PFSK-1 (cell line): ENCODE data around the gene LSM4.

Experiments used
- FOXP2 ChIP-seq: optimal IDR thresholded peaks from 2 replicates; pipeline ENCODE3; 2011; ENCODE audit warnings: borderline replicate concordance, control low read depth, inconsistent platforms; ENCODE audit not compliant: insufficient read depth; ENCODE audit errors: extremely low read length, extremely low read depth
- POLR2AphosphoS5 ChIP-seq: IDR thresholded peaks from 2 replicates; pipeline ENCODE4 v1.6.1; 2012; ENCODE audit warnings: low read depth, mild to moderate bottlenecking, control low read depth, low read length, moderate library complexity
- REST ChIP-seq, 2 experiments: IDR thresholded peaks; 2 replicates each; pipeline versions ENCODE4 v1.6.1 to v1.8.0; 2011 to 2012; ENCODE audit warnings: low read depth in 2 of 2, low read length in 2 of 2, control low read depth in 1 of 2, inconsistent platforms in 1 of 2, mild to moderate bottlenecking in 1 of 2, moderate library complexity in 1 of 2; ENCODE audit not compliant: insufficient read depth in 1 of 2
- SIN3A ChIP-seq: IDR thresholded peaks from 2 replicates; pipeline ENCODE4 v1.6.1; 2012; ENCODE audit warnings: mild to moderate bottlenecking, low read length, moderate library complexity, borderline replicate concordance; ENCODE audit not compliant: insufficient read depth
- TAF1 ChIP-seq: IDR thresholded peaks from 2 replicates; pipeline ENCODE4 v1.6.1; 2012; ENCODE audit warnings: low read length, control low read depth, borderline replicate concordance; ENCODE audit not compliant: insufficient read depth

Gene LSM4

GRCh38 chr19:18363787-18364186 is 40.9 kb upstream of the LSM4 start:
- no peak for TF ChIP-seq SIN3A
- TF ChIP-seq FOXP2 = no peak
- no peak for TF ChIP-seq POLR2AphosphoS5
- no peak for TF ChIP-seq TAF1
- no peak for TF ChIP-seq REST (IDR thresholded peaks at IDR 0.05; ENCODE audit: insufficient read depth in 1 of 2, low read depth in 2 of 2, low read length in 2 of 2)

- TF ChIP-seq TAF1 (no peak), REST (IDR thresholded peaks at IDR 0.05; ENCODE audit: insufficient read depth in 1 of 2, low read depth in 2 of 2, low read length in 2 of 2) (no peak), FOXP2 (no peak), SIN3A (no peak), POLR2AphosphoS5 (no peak)
Observed at GRCh38 chr19:18362934-18363542, 40.2 kb upstream of the LSM4 start.

GRCh38 chr19:18361646-18362045 is 38.8 kb upstream of the LSM4 start:
- TF ChIP-seq REST (IDR thresholded peaks at IDR 0.05; ENCODE audit: insufficient read depth in 1 of 2, low read depth in 2 of 2, low read length in 2 of 2) (no peak), SIN3A (no peak), POLR2AphosphoS5 (no peak), FOXP2 (no peak), TAF1 (no peak)

- TF ChIP-seq REST (IDR thresholded peaks at IDR 0.05; ENCODE audit: insufficient read depth in 1 of 2, low read depth in 2 of 2, low read length in 2 of 2) (no peak), TAF1 (no peak), SIN3A (no peak), POLR2AphosphoS5 (no peak), FOXP2 (no peak)
Observed at GRCh38 chr19:18357041-18357440, 34.2 kb upstream of the LSM4 start.

GRCh38 chr19:18353378-18354005 is 30.6 kb upstream of the LSM4 start:
- TF ChIP-seq REST (IDR thresholded peaks at IDR 0.05; ENCODE audit: insufficient read depth in 1 of 2, low read depth in 2 of 2, low read length in 2 of 2) = no peak
- TF ChIP-seq FOXP2 = no peak
- no peak for TF ChIP-seq POLR2AphosphoS5
- no peak for TF ChIP-seq SIN3A
- no peak for TF ChIP-seq TAF1
